HUES64 (cell line): ENCODE results near the gene TBXT. TPM values are rescaled to one million over a fixed set of nuclear protein-coding genes. Genes with fewer than 3 reads are reported as not detected.
A peak's percentile ranks its signal among the peaks of the same experiment; 100 is the strongest.

Experiments used
- H3K27ac ChIP-seq: 2 replicates; pipeline ENCODE4 v1.7.0; 2013; ENCODE audit warnings: low read depth, low read length, inconsistent platforms
- H3K27me3 ChIP-seq: 2 replicates; pipeline ENCODE4 v1.6.1; 2013; ENCODE audit warnings: mild to moderate bottlenecking, low read length; ENCODE audit not compliant: insufficient read depth
- H3K36me3 ChIP-seq: 2 replicates; pipeline ENCODE4 v1.6.1; 2013; ENCODE audit warnings: mild to moderate bottlenecking, low read length; ENCODE audit not compliant: insufficient read depth
- H3K4me1 ChIP-seq: 2 replicates; pipeline ENCODE4 v1.6.1; 2013; ENCODE audit warnings: mild to moderate bottlenecking, low read length, moderate library complexity; ENCODE audit not compliant: insufficient read depth
- H3K4me3 ChIP-seq: 2 replicates; pipeline ENCODE4 v1.5.1; 2013; ENCODE audit warnings: mild to moderate bottlenecking, low read length, moderate library complexity
- H3K9ac ChIP-seq: 2 replicates; pipeline ENCODE4 v1.6.1; 2013; ENCODE audit warnings: mild to moderate bottlenecking, low read depth, low read length
- H3K9me3 ChIP-seq: 2 replicates; pipeline ENCODE4 v1.6.1; 2013; ENCODE audit warnings: low read depth, low read length; ENCODE audit not compliant: insufficient read depth
- WGBS: fragments of 150-250, 120-280 bp; methylation state at CpG from one replicate; pipeline ENCODE4 v1.1.7; 2013; ENCODE audit warnings: missing lambda C conversion rate; 5-methylcytosine and 5-hydroxymethylcytosine counted together
- polyA plus RNA-seq, 2 experiments: library from polyadenylated mRNA; stranded (reverse); fragments of 50-300 nt; gene quantifications; one replicate each; pipeline ENCODE4 v1.2.3, GENCODE V29; 2013

TBXT gene
- 8.4 TPM for polyA plus RNA-seq (2013, experiment 1 of 2)
- polyA plus RNA-seq (2013, experiment 2 of 2) = 9.0 TPM

- H3K4me3 ChIP-seq = peak within 1 kb of the TSS; percentile 55
- WGBS = under 1% methylated on average over 79 of the region's 79 CpGs
- peaks cover 100% of the 10 kb centered on the region for H3K27me3 ChIP-seq
- no peaks in the 10 kb centered on the region for H3K36me3 ChIP-seq
- H3K9ac ChIP-seq = no peak within 1 kb of the TSS
- no peaks in the 10 kb centered on the region for H3K9me3 ChIP-seq
- no peak within 1 kb of the TSS for H3K27ac ChIP-seq
- H3K4me1 ChIP-seq = peaks cover 36% of the 10 kb centered on the region
These were observed at the start of gene TBXT for GRCh38 chr6:166167801-166168615. TBXT (minus strand) TSS chr6:166167851; CDS start chr6:166167591, 260 bp downstream.

- peaks cover 6% of the 10 kb centered on the region; the same call in 1 of the 2 replicates for H3K27me3 ChIP-seq
- 94% methylated on average over 3 of the region's 3 CpGs for WGBS
- no peak overlapping the region for H3K9ac ChIP-seq
- H3K9me3 ChIP-seq = no peaks in the 10 kb centered on the region
- H3K27ac ChIP-seq = no peak overlapping the region
- no peaks in the 10 kb centered on the region for H3K36me3 ChIP-seq
- peaks cover 8% of the 10 kb centered on the region for H3K4me1 ChIP-seq
- no peak overlapping the region for H3K4me3 ChIP-seq
These were observed 39.6 kb upstream of the TBXT start for GRCh38 chr6:166207284-166207561.

DNA sequence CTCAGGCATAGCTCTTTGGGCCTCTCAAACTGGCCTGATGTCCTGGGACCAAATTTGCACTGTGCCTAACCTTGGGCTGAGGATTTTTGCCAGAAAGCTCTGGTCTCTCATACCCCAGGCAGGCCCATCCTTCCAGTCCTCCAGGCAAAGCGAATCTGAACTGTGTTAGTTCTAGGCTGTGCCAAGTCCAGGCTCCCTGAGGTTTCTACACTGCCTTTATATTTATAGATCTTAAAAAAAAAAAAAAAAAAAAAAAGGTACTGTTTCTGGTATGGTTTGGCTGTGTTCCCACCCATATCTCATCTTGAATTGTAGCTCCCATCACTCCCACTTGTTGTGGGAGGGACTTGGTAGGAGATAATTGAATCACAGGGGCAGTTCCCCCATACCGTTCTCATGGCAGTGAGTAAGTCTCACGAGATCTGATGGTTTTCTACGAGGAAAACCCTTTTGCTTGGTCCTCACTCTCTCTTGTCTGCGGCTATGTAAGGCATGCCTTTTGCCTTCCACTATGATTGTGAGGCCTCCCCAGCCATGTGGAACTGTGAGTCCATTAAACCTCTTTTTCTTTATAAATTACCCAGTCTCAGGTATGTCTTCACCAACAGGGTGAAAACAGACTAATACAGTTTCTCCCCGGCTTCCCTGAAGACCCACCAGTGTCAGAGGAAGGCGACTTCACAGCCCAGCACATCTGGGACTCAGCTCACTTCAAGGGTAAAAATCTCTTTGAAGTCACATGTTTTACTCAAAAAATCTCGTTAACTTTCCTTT, 39.0 kb upstream of the TBXT start:
- no peak overlapping the region for H3K27ac ChIP-seq
- H3K9ac ChIP-seq = no peak overlapping the region
- peaks cover 8% of the 10 kb centered on the region for H3K4me1 ChIP-seq
- peaks cover 8% of the 10 kb centered on the region; the same call in 1 of the 2 replicates for H3K27me3 ChIP-seq
- H3K9me3 ChIP-seq = no peaks in the 10 kb centered on the region
- WGBS = 89% methylated on average over 8 of the region's 8 CpGs
- no peak overlapping the region for H3K4me3 ChIP-seq
- H3K36me3 ChIP-seq = no peaks in the 10 kb centered on the region

DNA sequence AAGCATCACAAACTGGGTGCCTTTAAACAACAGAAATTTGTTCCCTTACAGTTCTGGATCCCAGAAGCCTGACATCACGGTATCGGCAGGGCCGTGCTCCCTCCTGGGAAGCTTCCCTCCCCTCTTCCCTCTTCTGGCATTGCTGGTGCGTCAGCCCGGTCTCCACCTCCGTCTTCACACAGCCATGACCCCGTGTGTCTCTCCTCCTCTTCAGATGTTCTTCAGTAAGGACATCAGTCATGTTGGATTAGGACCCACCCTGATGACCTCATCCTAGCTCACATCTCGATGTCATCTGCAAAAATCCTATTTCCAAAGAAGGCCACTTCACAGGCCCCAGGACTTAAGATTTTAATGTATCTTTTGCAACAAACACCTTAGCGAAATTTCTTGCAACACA, 38.4 kb upstream of the TBXT start:
- Histone ChIP-seq H3K27ac (no peak overlapping the region), H3K9ac (no peak overlapping the region), H3K4me1 (peaks cover 8% of the 10 kb centered on the region), H3K9me3 (no peaks in the 10 kb centered on the region), H3K27me3 (peaks cover 14% of the 10 kb centered on the region; the same call in 1 of the 2 replicates), H3K36me3 (no peaks in the 10 kb centered on the region), H3K4me3 (no peak overlapping the region)
- 88% methylated on average over 9 of the region's 9 CpGs for WGBS

GRCh38 chr6:166204852-166205650, 37.4 kb upstream of the TBXT start:
- H3K4me3 ChIP-seq = no peak overlapping the region
- H3K4me1 ChIP-seq = peaks cover 8% of the 10 kb centered on the region
- no peak overlapping the region for H3K27ac ChIP-seq

DNA sequence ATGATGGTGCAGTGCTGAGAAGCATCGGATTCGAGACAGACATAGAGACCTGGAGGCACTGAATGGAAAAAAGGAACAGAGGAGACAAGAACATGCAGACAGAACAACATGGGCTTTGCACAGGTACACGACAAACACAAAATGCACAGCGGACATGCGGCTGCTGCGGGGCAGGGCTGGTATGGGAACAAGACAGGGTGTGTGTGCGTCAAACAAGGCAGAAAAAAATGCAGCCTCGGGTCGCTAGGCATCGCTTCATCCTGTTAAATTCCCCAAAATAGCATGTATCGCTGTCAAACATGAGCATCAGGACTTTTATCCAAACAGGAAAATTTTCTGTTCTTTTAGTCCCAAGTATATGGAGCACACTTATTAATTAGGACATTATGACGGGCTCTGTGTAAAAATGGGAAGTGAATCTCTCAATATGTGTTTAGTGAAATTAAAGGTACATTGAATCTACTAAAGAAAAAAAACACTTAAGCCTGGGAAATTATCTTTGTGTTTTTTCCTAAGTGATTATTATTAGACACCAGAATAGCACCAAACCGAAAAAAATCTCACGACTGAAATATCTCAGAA, 36.1 kb upstream of the TBXT start:
- H3K4me3 ChIP-seq = no peak overlapping the region
- peaks cover 22% of the 10 kb centered on the region for H3K27me3 ChIP-seq
- peaks cover 8% of the 10 kb centered on the region for H3K4me1 ChIP-seq
- H3K36me3 ChIP-seq = no peaks in the 10 kb centered on the region
- no peak overlapping the region for H3K9ac ChIP-seq
- 96% methylated on average over 11 of the region's 14 CpGs for WGBS
- H3K27ac ChIP-seq = no peak overlapping the region
- no peaks in the 10 kb centered on the region for H3K9me3 ChIP-seq

More at GRCh38 chr6:166204852-166205650, 37.4 kb upstream of the TBXT start:
- Histone ChIP-seq H3K36me3 (no peaks in the 10 kb centered on the region), H3K9ac (no peak overlapping the region), H3K27me3 (peaks cover 22% of the 10 kb centered on the region; the same call in 1 of the 2 replicates), H3K9me3 (no peaks in the 10 kb centered on the region)
- 75% methylated on average over 17 of the region's 17 CpGs for WGBS

DNA sequence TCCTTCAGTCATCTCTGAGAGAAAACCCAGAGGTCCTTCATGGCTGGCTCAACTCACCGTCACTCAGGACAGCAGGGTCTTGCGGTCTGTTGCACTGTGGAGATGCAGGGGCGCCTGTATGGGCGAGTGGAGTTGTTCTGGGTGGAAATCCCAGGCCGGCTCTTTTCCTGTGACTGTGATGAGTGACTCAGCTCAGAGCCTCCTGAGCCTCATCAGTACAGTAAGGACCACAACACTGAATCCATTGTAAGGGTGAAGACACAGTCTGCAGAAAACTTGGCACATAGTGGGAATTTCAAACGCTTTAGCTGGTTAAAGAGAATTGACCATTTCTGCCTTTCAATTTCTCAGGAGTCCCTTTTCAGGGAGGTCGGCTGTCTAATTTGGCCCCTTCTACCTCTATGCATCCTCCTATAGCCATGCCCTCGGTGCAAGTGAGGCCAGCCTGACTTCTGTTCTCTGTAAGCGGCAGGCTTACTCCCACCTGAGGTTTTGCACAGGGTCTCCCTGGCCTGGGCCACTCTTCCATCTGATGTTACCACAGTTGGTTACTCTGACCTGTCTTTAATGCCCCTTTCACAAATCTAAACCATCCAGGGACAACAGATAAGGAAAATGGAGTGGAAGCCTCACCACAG, 35.5 kb upstream of the TBXT start:
- Histone ChIP-seq H3K36me3 (no peaks in the 10 kb centered on the region), H3K4me3 (no peak overlapping the region), H3K9ac (no peak overlapping the region), H3K4me1 (peaks cover 8% of the 10 kb centered on the region), H3K27ac (no peak overlapping the region), H3K9me3 (no peaks in the 10 kb centered on the region), H3K27me3 (peaks cover 29% of the 10 kb centered on the region)
- WGBS = 94% methylated on average over 9 of the region's 9 CpGs

- H3K27me3 ChIP-seq = peaks cover 36% of the 10 kb centered on the region
- H3K9ac ChIP-seq = no peak overlapping the region
- H3K4me1 ChIP-seq = peaks cover 13% of the 10 kb centered on the region
- H3K36me3 ChIP-seq = no peaks in the 10 kb centered on the region
- no peaks in the 10 kb centered on the region for H3K9me3 ChIP-seq
- H3K4me3 ChIP-seq = no peak overlapping the region
- 90% methylated on average over 8 of the region's 9 CpGs for WGBS
- no peak overlapping the region for H3K27ac ChIP-seq
These were observed 34.7 kb upstream of the TBXT start for GRCh38 chr6:166202321-166202733.

DNA sequence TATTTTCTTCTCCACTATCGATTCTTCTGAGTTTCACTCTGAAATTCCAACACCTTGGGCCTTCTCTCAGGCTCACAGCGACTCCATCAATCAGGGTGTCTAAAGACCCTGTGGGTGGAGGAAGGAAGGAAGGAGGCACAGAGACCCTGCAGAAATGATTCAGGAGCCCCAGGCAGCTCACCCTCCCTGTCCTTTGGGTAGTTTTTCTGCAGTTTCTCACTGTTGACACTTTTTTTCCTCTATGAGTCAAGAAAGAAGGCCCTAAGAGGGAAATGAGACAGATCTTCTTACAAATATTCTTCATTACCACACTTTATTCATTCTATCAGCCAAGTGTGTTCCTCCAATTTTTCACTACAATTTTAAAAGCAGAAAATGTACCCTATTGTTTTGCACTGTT, 34.2 kb upstream of the TBXT start:
- H3K27me3 ChIP-seq = peaks cover 40% of the 10 kb centered on the region
- 85% methylated on average over 2 of the region's 2 CpGs for WGBS

GRCh38 chr6:166197361-166197760, 29.7 kb upstream of the TBXT start:
- WGBS = 13% methylated on average over 5 of the region's 5 CpGs
- Histone ChIP-seq H3K4me1 (peaks cover 14% of the 10 kb centered on the region), H3K4me3 (no peak overlapping the region), H3K27ac (no peak overlapping the region), H3K9ac (no peak overlapping the region), H3K9me3 (no peaks in the 10 kb centered on the region), H3K27me3 (peaks cover 64% of the 10 kb centered on the region), H3K36me3 (no peaks in the 10 kb centered on the region)

More for the DNA sequence above, 34.2 kb upstream of the TBXT start:
- H3K27ac ChIP-seq = no peak overlapping the region
- H3K4me1 ChIP-seq = peaks cover 18% of the 10 kb centered on the region
- H3K9me3 ChIP-seq = no peaks in the 10 kb centered on the region
- H3K9ac ChIP-seq = no peak overlapping the region
- no peaks in the 10 kb centered on the region for H3K36me3 ChIP-seq
- no peak overlapping the region for H3K4me3 ChIP-seq
